SIG-M5 treated with dmso at 0.1 percent for 504 hours (cell line): Measurements from ENCODE around the gene IP6K2.
"Not testable (repeated sequence)": the region's sequence is repeated elsewhere in the genome, so short reads cannot be mapped to it uniquely, and the experiment has no call there.

Experiments
- DNase-seq: peaks from one replicate; lab custom pipeline; 2025; ENCODE audit not compliant: unreplicated experiment; lab: John Stamatoyannopoulos, UW

Gene IP6K2

GRCh38 chr3:48716982-48717746 is at the start of gene IP6K2:
IP6K2 (minus strand) TSS chr3:48717221; CDS start chr3:48695291, 21,930 bp downstream.
- DNase-seq: peak; percentile 98

GRCh38 chr3:48765376-48765775 is 48.4 kb upstream of the IP6K2 start:
- no peak for DNase-seq

GRCh38 chr3:48762816-48763215 is 45.8 kb upstream of the IP6K2 start:
- DNase-seq: no peak

GRCh38 chr3:48759991-48760540 is 43.0 kb upstream of the IP6K2 start:
- not testable (repeated sequence) for DNase-seq

GRCh38 chr3:48759531-48759930 is 42.5 kb upstream of the IP6K2 start:
- not testable (repeated sequence) for DNase-seq

GRCh38 chr3:48759071-48759470 is 42.0 kb upstream of the IP6K2 start:
- no peak for DNase-seq

- DNase-seq: no peak
Observed at GRCh38 chr3:48756640-48757039, 39.6 kb upstream of the IP6K2 start.

GRCh38 chr3:48750856-48751255 is 33.8 kb upstream of the IP6K2 start:
- DNase-seq: no peak

- DNase-seq: peak; percentile 76
Observed at GRCh38 chr3:48748754-48749153, 31.7 kb upstream of the IP6K2 start.

GRCh38 chr3:48747706-48748105 is 30.7 kb upstream of the IP6K2 start:
- DNase-seq: no peak

GRCh38 chr3:48747015-48747615 is 30.1 kb upstream of the IP6K2 start:
- DNase-seq: no peak

- no peak for DNase-seq
Observed at GRCh38 chr3:48743773-48744172, 26.8 kb upstream of the IP6K2 start.

GRCh38 chr3:48741226-48741625 is 24.2 kb upstream of the IP6K2 start:
- DNase-seq: not testable (repeated sequence)

- DNase-seq: peak; percentile 59
Observed at GRCh38 chr3:48739955-48740823, 23.2 kb upstream of the IP6K2 start.

- no peak for DNase-seq
Observed at GRCh38 chr3:48739617-48739954, 22.6 kb upstream of the IP6K2 start.

GRCh38 chr3:48738926-48739616 is 22.1 kb upstream of the IP6K2 start:
- DNase-seq: no peak

GRCh38 chr3:48738144-48738536 is 21.1 kb upstream of the IP6K2 start:
- DNase-seq: no peak

GRCh38 chr3:48735075-48735767 is 18.2 kb upstream of the IP6K2 start:
- not testable (repeated sequence) for DNase-seq

GRCh38 chr3:48734541-48734940 is 17.5 kb upstream of the IP6K2 start:
- DNase-seq: not testable (repeated sequence)
